GM19035 (cell line): Measurements from ENCODE around the gene FBXL5.
A peak's percentile ranks its signal among the peaks of the same experiment; 100 is the strongest.

ENCODE experiments used
- ATAC-seq: cut with Tn5 transposase; IDR thresholded peaks from one replicate; pipeline ENCODE4 v1.9.1; 2021; ENCODE audit not compliant: unreplicated experiment

The FBXL5 gene, protein sequence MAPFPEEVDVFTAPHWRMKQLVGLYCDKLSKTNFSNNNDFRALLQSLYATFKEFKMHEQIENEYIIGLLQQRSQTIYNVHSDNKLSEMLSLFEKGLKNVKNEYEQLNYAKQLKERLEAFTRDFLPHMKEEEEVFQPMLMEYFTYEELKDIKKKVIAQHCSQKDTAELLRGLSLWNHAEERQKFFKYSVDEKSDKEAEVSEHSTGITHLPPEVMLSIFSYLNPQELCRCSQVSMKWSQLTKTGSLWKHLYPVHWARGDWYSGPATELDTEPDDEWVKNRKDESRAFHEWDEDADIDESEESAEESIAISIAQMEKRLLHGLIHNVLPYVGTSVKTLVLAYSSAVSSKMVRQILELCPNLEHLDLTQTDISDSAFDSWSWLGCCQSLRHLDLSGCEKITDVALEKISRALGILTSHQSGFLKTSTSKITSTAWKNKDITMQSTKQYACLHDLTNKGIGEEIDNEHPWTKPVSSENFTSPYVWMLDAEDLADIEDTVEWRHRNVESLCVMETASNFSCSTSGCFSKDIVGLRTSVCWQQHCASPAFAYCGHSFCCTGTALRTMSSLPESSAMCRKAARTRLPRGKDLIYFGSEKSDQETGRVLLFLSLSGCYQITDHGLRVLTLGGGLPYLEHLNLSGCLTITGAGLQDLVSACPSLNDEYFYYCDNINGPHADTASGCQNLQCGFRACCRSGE

GRCh38 chr4:15655223-15656037 lies at the start of gene FBXL5:
Gene FBXL5 (minus strand): TSS chr4:15655357. CDS start chr4:15655287, 70 bp downstream.
- ATAC-seq, result peak; percentile 74

- no peak for ATAC-seq
Measured at GRCh38 chr4:15704129-15704528, 49.0 kb upstream of the FBXL5 start.

- no peak for ATAC-seq
Measured at GRCh38 chr4:15703439-15703838, 48.3 kb upstream of the FBXL5 start.

DNA sequence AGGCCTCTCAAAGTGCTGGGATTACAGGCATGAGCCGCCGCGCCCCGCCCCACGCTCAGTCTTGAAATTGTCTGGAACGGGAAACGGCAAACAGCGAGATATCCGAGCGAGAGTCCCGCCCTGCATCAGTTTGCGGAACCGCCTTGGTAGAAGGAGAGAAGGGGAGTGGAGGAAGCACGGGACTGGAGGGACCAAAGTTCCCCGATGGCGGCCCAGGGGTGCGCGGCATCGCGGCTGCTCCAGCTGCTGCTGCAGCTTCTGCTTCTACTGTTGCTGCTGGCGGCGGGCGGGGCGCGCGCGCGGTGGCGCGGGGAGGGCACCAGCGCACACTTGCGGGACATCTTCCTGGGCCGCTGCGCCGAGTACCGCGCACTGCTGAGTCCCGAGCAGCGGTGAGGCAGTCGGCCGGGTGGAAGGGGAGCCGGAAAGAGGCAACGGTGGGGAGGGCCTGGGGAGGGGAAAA lies 47.8 kb upstream of the FBXL5 start, which contains the start of gene BST1:
TSS of gene BST1 (plus strand) at position 125 of the 463 bp plus-strand sequence. CDS start at position 205, 80 bp downstream.
- ATAC-seq, result peak; percentile 64

- ATAC-seq, result no peak
Measured at GRCh38 chr4:15696866-15697265, 41.7 kb upstream of the FBXL5 start.

DNA sequence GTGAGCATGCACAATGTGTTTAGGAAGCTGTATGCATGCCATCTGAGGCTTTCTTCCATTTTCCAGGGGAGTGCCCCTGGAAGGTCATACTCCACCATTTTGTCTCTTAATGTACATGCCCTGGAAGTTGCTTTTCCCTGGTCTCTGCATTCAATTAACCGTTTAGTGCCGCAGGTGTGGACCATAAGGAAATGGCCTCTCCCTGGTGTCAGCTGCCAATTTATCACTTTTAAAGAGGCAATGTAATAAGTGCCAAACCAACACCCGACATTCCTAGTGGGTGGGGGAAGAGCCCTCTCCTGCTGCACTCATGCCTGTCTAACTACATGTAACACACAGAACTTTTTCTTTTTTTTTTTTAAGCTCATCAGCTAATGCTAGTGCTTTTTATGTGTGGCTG lies 40.6 kb upstream of the FBXL5 start:
- no peak for ATAC-seq

GRCh38 chr4:15695240-15695699 lies 40.1 kb upstream of the FBXL5 start:
- no peak for ATAC-seq

DNA sequence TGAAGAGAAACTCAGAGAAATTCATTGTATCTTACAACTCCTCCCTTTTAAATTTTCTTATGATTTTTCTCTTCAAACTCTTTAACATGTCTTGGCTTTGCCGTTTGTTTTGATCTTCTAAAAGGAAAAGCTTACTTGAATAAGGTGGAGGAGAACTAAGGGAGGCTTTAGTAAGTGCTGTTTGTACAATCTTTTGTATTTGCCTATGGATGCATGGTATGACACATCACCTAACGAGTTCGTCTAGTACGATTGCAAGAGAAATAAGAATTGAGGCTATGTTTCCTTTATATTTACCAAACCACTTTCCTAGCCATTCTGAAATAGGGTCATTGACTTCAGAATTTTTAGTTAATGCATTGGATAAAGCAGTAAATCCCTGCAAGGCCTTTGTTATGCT lies 39.3 kb upstream of the FBXL5 start:
- no peak for ATAC-seq

GRCh38 chr4:15692602-15693001 lies 37.4 kb upstream of the FBXL5 start:
- ATAC-seq, result no peak

DNA sequence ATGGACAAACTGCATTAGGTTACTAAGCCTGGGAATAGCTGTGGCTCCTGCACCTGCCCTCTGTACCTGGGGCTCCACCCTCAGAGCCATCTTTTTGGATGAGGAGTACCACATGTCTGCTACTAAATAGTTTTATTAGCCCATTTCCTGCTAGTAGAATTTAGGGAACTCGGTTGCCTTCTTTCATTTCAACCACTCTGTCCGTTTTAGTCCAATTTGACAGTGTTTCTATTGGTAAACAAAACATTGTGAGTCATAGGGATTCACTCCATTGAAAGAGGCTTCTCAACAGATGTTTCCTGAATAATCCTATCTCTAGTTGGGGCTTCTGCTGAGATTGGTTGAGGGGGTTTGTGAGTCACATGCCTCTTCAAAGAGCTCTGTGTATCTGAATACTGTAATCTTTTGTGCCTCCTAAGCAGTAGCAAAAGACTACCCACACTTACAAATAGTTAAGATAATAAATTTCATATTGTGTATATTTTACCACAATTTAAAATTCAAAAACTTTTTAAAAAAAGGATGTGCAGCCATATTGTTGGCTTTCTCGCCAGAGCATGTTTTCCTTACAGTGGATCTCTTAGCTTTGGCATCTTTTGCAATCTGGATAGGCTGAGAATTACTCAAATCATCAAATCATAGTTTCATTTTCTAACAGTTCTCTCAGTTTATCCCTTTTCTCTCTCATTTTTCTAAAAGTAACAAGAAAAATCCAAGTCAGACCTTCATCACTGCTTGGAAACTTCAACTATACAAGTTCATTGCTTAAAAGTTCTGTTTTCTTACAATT lies 36.4 kb upstream of the FBXL5 start:
- ATAC-seq, result no peak

DNA sequence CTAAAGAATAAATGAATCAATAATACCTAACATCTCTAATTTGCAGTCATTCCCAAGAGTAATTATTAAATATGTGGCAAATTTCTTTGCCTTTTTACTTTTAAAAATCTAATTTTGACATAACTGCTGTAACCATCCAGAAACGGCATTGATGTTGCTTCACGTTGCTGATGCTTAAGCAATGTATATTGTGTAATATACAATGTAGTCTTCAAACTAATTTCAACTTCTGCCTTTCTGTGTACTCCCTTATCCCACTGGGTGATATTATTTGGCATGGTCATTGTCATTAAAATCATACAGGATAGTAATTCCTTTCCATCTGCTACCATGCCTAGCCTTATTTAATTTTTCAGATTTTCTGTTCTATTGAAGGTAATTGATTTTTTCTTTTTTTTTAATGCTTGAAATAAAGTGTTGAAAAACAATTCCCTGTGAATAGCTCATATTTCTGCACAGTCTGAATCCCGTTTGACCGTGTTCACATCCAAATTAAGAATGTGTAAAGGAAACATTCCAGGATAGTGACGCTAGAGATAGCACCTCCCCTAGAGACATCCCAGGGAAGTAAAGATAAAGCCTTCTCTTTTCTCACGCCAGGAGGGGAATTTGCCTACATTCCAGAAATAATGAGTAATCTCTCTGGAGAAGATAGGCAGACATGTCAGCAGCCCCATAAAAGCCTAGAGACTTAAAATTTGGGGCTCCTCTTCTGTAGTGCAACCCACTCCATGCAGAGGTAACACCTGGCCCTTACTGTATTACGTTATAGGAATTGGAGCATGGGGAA lies 35.1 kb upstream of the FBXL5 start:
- ATAC-seq, result no peak

DNA sequence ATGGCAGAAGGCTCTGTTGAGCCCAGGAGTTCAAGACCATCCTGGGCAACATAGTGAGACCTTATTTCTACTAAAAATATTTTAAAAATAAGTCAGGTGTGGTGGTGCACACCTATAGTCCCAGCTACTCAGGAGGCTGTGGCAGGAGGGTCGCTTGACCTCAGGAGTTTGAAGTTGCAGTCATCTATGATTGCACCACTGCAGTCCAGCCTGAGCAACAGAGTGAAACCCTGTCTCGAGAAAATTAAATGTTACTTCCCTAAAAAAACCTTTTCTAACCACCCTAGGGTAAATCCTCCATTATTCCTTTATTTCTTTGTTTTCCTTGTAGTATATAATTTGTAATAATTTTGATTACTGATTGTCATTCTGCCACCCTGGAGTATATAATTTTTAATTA lies 34.4 kb upstream of the FBXL5 start:
- ATAC-seq, result no peak

GRCh38 chr4:15688051-15688450 lies 32.9 kb upstream of the FBXL5 start:
- no peak for ATAC-seq

DNA sequence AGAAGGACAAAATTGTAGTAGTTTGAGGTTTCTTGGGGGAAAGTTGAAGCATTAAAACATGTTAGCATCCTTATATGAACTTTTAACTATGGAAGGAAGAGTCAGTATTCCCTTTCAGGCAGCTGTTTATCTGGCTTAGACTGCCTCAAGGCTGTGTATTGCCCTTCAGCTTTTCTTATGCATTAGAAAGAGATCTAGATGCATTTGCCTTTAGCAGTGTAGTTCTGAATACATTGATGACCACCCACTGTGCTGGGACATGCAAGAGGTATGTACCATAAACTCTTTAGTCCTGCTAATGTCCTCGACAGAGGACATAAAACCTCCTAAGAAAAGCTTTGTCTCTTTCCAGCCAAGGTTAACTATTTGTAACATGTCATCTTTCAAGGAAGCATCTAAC lies 29.3 kb upstream of the FBXL5 start:
- ATAC-seq, result no peak

DNA sequence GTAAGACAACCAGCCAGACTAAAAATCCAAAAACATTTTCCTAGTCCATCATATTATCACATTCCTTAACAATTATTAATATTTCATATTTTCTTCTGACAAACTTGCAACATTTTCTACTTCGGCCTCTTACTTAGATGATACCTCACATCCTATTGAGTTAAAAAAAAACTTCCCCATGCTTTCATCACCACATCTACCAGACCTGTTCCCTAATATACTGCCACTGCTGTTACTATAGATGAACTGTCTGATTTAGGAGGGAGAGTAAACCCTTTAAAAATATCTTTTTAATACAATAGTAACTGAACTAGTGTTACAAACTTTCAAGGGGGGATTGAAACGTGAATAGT lies 28.0 kb upstream of the FBXL5 start:
- ATAC-seq, result no peak

DNA sequence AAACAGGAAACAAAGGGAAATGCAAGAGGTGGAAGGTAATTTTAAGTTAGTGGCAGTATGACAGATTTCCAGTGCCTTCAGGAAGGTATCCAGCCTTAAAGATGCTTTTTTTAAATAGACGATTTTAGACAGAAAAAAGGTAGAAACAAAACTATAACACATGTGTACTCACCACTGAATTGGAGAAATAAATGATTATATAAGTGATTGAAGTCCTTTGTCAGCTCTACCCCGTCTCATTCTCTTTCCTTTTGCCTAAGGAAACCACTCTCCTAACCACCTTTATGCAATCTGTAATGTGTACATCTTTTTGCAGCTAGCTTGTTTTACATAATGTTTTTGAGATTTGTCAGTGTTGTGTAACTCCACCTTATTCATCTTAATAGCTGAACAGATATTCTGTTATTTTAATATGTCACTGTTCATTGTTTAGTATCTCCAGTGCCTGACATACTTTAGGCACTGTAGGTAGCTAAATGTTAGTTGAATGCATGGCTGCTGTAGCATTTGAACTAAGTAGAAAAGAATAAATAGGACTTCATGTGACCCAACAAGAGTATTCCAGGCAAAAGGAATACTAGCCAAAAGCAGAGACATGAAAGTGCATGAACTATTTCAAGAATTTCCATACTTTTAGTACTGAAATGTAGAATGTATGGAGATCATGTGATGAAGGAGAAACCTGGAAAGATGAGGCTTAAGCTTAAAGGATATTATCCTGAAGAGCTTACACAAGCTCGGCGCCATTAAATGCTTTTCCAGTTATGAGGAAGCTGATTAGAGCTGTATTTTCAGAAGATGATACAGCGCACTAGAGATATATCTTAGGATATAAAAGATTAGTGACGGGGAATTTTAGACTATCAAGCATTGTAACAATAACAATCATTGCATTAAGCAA lies 27.3 kb upstream of the FBXL5 start:
- peak; percentile 2 for ATAC-seq

GRCh38 chr4:15681372-15682241 lies 26.4 kb upstream of the FBXL5 start, which contains the start of gene FAM200B:
Gene FAM200B (plus strand): TSS chr4:15681827. CDS start chr4:15686978, 5,151 bp downstream.
- peak; percentile 91 for ATAC-seq

DNA sequence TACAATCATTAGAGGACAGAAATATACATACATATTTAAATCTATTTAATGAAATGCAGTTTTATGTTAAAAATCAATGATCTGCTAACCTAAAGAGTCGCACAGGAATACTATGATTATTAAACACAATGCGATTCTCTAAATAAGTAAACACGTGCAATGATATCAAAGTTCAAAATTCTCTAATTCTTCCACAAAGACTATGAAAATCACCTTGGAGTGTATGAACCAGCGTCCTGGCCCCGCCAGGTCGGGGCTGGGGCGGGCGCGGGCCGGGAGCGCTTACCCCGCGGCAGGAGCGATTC lies 25.9 kb upstream of the FBXL5 start:
- no peak for ATAC-seq
